GM23338 (cell line): ENCODE data around the gene SOX9. TPM values are rescaled to one million over a fixed set of nuclear protein-coding genes. Genes with fewer than 3 reads are reported as not detected.

Experiments used
- ATAC-seq: fragments of 200-7000 bp; cut with Tn5 transposase; 3 replicates; pipeline ENCODE4 v1.9.1; 2020
- DNase-seq: peaks from one replicate; pipeline ENCODE4 v3.0.0-alpha.2; 2015; ENCODE audit warnings: low spot score
- H2AFZ ChIP-seq: fragments of 200-600 bp; sonication (generic); 2 replicates; pipeline ENCODE4 v1.8.0; 2016; ENCODE audit warnings: antibody characterized with exemption, mild to moderate bottlenecking, moderate library complexity
- H3F3A ChIP-seq: fragments of 200-600 bp; sonication (generic); replicated peaks from 2 replicates; pipeline ENCODE4 v1.8.0; 2017; ENCODE audit warnings: antibody characterized with exemption, mixed run types, low read depth
- H3K27ac ChIP-seq: fragments of 200-600 bp; sonication (generic); 2 replicates; pipeline ENCODE4 v1.6.1; 2016; ENCODE audit warnings: low read depth
- H3K27me3 ChIP-seq: fragments of 200-600 bp; sonication (generic); 2 replicates; pipeline ENCODE4 v1.8.0; 2016; ENCODE audit warnings: mild to moderate bottlenecking, mixed run types, moderate library complexity; ENCODE audit not compliant: insufficient read depth
- H3K36me3 ChIP-seq: fragments of 200-600 bp; sonication (generic); 2 replicates; pipeline ENCODE4 v1.8.0; 2016; ENCODE audit warnings: mild to moderate bottlenecking; ENCODE audit not compliant: insufficient read depth
- H3K4me1 ChIP-seq: fragments of 200-600 bp; sonication (generic); 2 replicates; pipeline ENCODE4 v1.8.0; 2016; ENCODE audit warnings: mild to moderate bottlenecking, moderate library complexity; ENCODE audit not compliant: insufficient read depth
- H3K4me2 ChIP-seq: fragments of 200-600 bp; sonication (generic); 2 replicates; pipeline ENCODE4 v1.7.1; 2017; ENCODE audit warnings: mixed run types
- H3K4me3 ChIP-seq: fragments of 200-600 bp; sonication (generic); 2 replicates; pipeline ENCODE4 v1.6.1; 2016; ENCODE audit warnings: mixed run types
- H3K79me2 ChIP-seq: fragments of 200-600 bp; sonication (generic); replicated peaks from 2 replicates; pipeline ENCODE4 v1.8.0; 2017; ENCODE audit warnings: mild to moderate bottlenecking; ENCODE audit not compliant: insufficient read depth
- H3K9me2 ChIP-seq: fragments of 200-600 bp; sonication (generic); 2 replicates; pipeline ENCODE4 v1.8.0; 2017; ENCODE audit not compliant: insufficient read depth
- H4K20me1 ChIP-seq: fragments of 200-600 bp; sonication (generic); replicated peaks from 2 replicates; pipeline ENCODE4 v1.8.0; 2017; ENCODE audit warnings: mild to moderate bottlenecking; ENCODE audit not compliant: insufficient read depth
- H3K27ac Mint-ChIP-seq: 2 replicates; pipeline ENCODE4 v1.8.0; 2020; ENCODE audit warnings: inconsistent platforms, mild to moderate bottlenecking, moderate library complexity, mixed read lengths
- H3K27me3 Mint-ChIP-seq: 3 replicates; pipeline ENCODE4 v1.8.0; 2022; ENCODE audit warnings: low read depth, mild to moderate bottlenecking, moderate library complexity, mixed read lengths, inconsistent platforms; ENCODE audit not compliant: insufficient read depth, poor library complexity
- H3K36me3 Mint-ChIP-seq: 3 replicates; pipeline ENCODE4 v1.8.0; 2021; ENCODE audit warnings: low read depth, mild to moderate bottlenecking, inconsistent platforms, moderate library complexity, mixed read lengths
- H3K4me1 Mint-ChIP-seq: 3 replicates; pipeline ENCODE4 v1.8.0; 2020; ENCODE audit warnings: mild to moderate bottlenecking, inconsistent platforms, mixed read lengths
- H3K4me3 Mint-ChIP-seq: 3 replicates; pipeline ENCODE4 v1.8.0; 2021; ENCODE audit warnings: moderate library complexity, mild to moderate bottlenecking, inconsistent platforms, mixed read lengths
- H3K9me3 Mint-ChIP-seq: 3 replicates; pipeline ENCODE4 v1.8.0; 2020; ENCODE audit warnings: moderate library complexity, mild to moderate bottlenecking, inconsistent platforms, mixed read lengths
- CTCF ChIP-seq, 2 experiments: fragments of 200-600 bp in 1 of 2; sonication (generic) in 1 of 2; conservative IDR thresholded peaks; 2 replicates each; pipeline versions ENCODE4 v1.5.1 to v1.6.1; 2016 to 2017; ENCODE audit warnings: antibody characterized with exemption in 2 of 2, low read depth in 2 of 2, mild to moderate bottlenecking in 2 of 2, moderate library complexity in 1 of 2
- ETS1 ChIP-seq: IDR thresholded peaks from 2 replicates; pipeline ENCODE4 v1.6.1; 2016; ENCODE audit warnings: antibody characterized with exemption
- EZH2 ChIP-seq: fragments of 200-600 bp; sonication (generic); IDR thresholded peaks from one replicate; pipeline ENCODE4 v1.8.0; 2017; ENCODE audit warnings: antibody characterized with exemption, mild to moderate bottlenecking, low read depth; ENCODE audit not compliant: unreplicated experiment
- EZH2phosphoT487 ChIP-seq: fragments of 200-600 bp; sonication (generic); IDR thresholded peaks from one replicate; pipeline ENCODE4 v1.8.1; 2018; ENCODE audit warnings: antibody characterized with exemption; ENCODE audit not compliant: unreplicated experiment
- ZNF114 ChIP-seq: fragments of 250-450 bp; sonication (Bioruptor Pico); IDR thresholded peaks from 2 replicates; pipeline ENCODE4 v1.5.0; 2020; ENCODE audit warnings: mild to moderate bottlenecking, moderate library complexity
- polyA plus RNA-seq: library from polyadenylated mRNA; unstranded; fragments of >200 nt; fragmentation: Nextera tagmentation; extraction: Ambion mirVana; gene quantifications from 2 replicates; pipeline ENCODE4 v1.2.1, GENCODE V29; 2016
- total RNA-seq: library from RNA; depleted of rRNA; stranded (reverse); fragments of >200 nt; shearing (Covaris generic); gene quantifications from 2 replicates; pipeline ENCODE4 v1.2.3, GENCODE V29; 2014

The SOX9 gene
- total and polyA plus RNA-seq, 2 experiments from 2014 or later, result 4.4 TPM

- no peak for ATAC-seq
- H3K4me3 ChIP-seq, result no peak overlapping the region
These were observed 23.7 kb upstream of the SOX9 start for GRCh38 chr17:72097144-72097543.

GRCh38 chr17:72099919-72100318, 20.9 kb upstream of the SOX9 start:
- Histone ChIP-seq H3K4me3 (no peak overlapping the region), H3K4me1 (0 out of 2 replicates have a peak, but pooled peaks cover 2% of the 10 kb centered on the region), H4K20me1 (no peaks in the 10 kb centered on the region), H3K27me3 (no peaks in the 10 kb centered on the region), H3K79me2 (no peaks in the 10 kb centered on the region), H2AFZ (no peak overlapping the region), H3F3A (no peaks in the 10 kb centered on the region), H3K27ac (no peak overlapping the region), H3K4me2 (no peak overlapping the region), H3K36me3 (no peaks in the 10 kb centered on the region), H3K9me2 (peaks cover 14% of the 10 kb centered on the region)
- no peak for ATAC-seq
- TF ChIP-seq EZH2phosphoT487, result no peak
- Mint-ChIP-seq H3K4me3 (no peak overlapping the region), H3K27ac (no peak overlapping the region), H3K9me3 (no peaks in the 10 kb centered on the region; the same call in 2 of the 3 replicates), H3K36me3 (no peaks in the 10 kb centered on the region; the same call in 2 of the 3 replicates), H3K27me3 (peaks cover 6% of the 10 kb centered on the region), H3K4me1 (peaks cover 9% of the 10 kb centered on the region)
- DNase-seq, result no peak

More at GRCh38 chr17:72097144-72097543, 23.7 kb upstream of the SOX9 start:
- Mint-ChIP-seq H3K9me3 (no peaks in the 10 kb centered on the region; the same call in 2 of the 3 replicates), H3K4me3 (no peak overlapping the region), H3K27me3 (peaks cover 3% of the 10 kb centered on the region), H3K36me3 (no peaks in the 10 kb centered on the region), H3K4me1 (peaks cover 7% of the 10 kb centered on the region), H3K27ac (no peak overlapping the region)
- TF ChIP-seq ETS1, result no peak
- peak; percentile 13 to 33; a peak in 1 of 4 replicates for TF ChIP-seq CTCF (conservative IDR thresholded peaks at IDR 0.05; ENCODE audit: low read depth in 2 of 2)
- no peak for TF ChIP-seq EZH2
- Histone ChIP-seq H3K4me1 (no peaks in the 10 kb centered on the region), H3K4me2 (no peak overlapping the region), H3F3A (no peaks in the 10 kb centered on the region), H3K27me3 (no peaks in the 10 kb centered on the region), H4K20me1 (no peaks in the 10 kb centered on the region), H3K36me3 (no peaks in the 10 kb centered on the region), H2AFZ (no peak overlapping the region), H3K9me2 (peaks cover 11% of the 10 kb centered on the region; the same call in 1 of the 2 replicates), H3K27ac (no peak overlapping the region), H3K79me2 (no peaks in the 10 kb centered on the region)
- no peak for DNase-seq

- no peaks in the 10 kb centered on the region for H3K27me3 ChIP-seq
These were observed 20.4 kb upstream of the SOX9 start for GRCh38 chr17:72100470-72100869.

More at GRCh38 chr17:72100470-72100869, 20.4 kb upstream of the SOX9 start:
- H3K9me2 ChIP-seq, result peaks cover 10% of the 10 kb centered on the region
- no peaks in the 10 kb centered on the region for H3F3A ChIP-seq
- no peaks in the 10 kb centered on the region for H3K36me3 ChIP-seq
- H3K36me3 Mint-ChIP-seq, result no peaks in the 10 kb centered on the region; the same call in 2 of the 3 replicates
- H3K9me3 Mint-ChIP-seq, result no peaks in the 10 kb centered on the region; the same call in 2 of the 3 replicates
- H3K27ac ChIP-seq, result no peak overlapping the region
- no peak overlapping the region for H3K4me3 Mint-ChIP-seq
- no peak for DNase-seq
- H3K4me3 ChIP-seq, result no peak overlapping the region
- peaks cover 6% of the 10 kb centered on the region; the same call in 1 of the 2 replicates for H3K4me1 ChIP-seq
- TF ChIP-seq ZNF114, result no peak
- peaks cover 6% of the 10 kb centered on the region for H3K27me3 Mint-ChIP-seq
- H4K20me1 ChIP-seq, result no peaks in the 10 kb centered on the region
- H3K27ac Mint-ChIP-seq, result no peak overlapping the region
- no peak for ATAC-seq
- no peak overlapping the region for H3K4me2 ChIP-seq
- H3K4me1 Mint-ChIP-seq, result peaks cover 10% of the 10 kb centered on the region
- no peak overlapping the region for H2AFZ ChIP-seq
- no peaks in the 10 kb centered on the region for H3K79me2 ChIP-seq
